CD4-positive, alpha-beta T cell treated with Interleukin-4 for 1 hour (primary cell): ENCODE results near the gene INHBC.
"Not testable (repeated sequence)": the region's sequence is repeated elsewhere in the genome, so short reads cannot be mapped to it uniquely, and the experiment has no call there.

ENCODE experiments used
- DNase-seq, 2 donors: peaks; one replicate each; pipeline ENCODE4 v3.0.0-alpha.2; 2020 to 2022

The INHBC gene

GRCh38 chr12:57488402-57489156, 54.0 kb downstream of the INHBC start:
- no peak for DNase-seq

- DNase-seq: no peak
These were observed 54.6 kb downstream of the INHBC start for GRCh38 chr12:57489157-57489641.

- no peak for DNase-seq
These were observed 55.5 kb downstream of the INHBC start for GRCh38 chr12:57490126-57490525.

- no peak for DNase-seq
These were observed 57.1 kb downstream of the INHBC start for GRCh38 chr12:57491393-57492280.

- DNase-seq: not testable (repeated sequence)
These were observed 60.6 kb downstream of the INHBC start for GRCh38 chr12:57495051-57495701.

- DNase-seq: no peak
These were observed 62.2 kb downstream of the INHBC start for GRCh38 chr12:57496822-57497221.

- no peak for DNase-seq
These were observed 62.9 kb downstream of the INHBC start for GRCh38 chr12:57497223-57498131.

GRCh38 chr12:57498132-57498502, 63.5 kb downstream of the INHBC start:
- no peak for DNase-seq

GRCh38 chr12:57498571-57498970, 64.0 kb downstream of the INHBC start:
- no peak for DNase-seq

GRCh38 chr12:57500213-57500612, 65.6 kb downstream of the INHBC start:
- DNase-seq: no peak
